Stomach (tissue), 4 donors: ENCODE measurements around the gene CCDC83.

Source experiments
- POLR2AphosphoS5 ChIP-seq, 3 donors: sonication (generic); formaldehyde crosslinking; IDR thresholded peaks; one replicate each; pipeline ENCODE4 v1.6.1; 2016; ENCODE audit warnings: antibody characterized with exemption in 3 of 3
- TF ChIP-seq, protein P1 (sequence below), 7 experiments: fragments of 450-650 bp in 4 of 7; fragments of 200-600 bp in 3 of 7; sonication (generic) in 3 of 7; IDR thresholded peaks; one replicate each; pipeline ENCODE4 v1.5.1; 2016 to 2019; ENCODE audit warnings: antibody characterized with exemption in 7 of 7, control low read depth in 2 of 7, mild to moderate bottlenecking in 1 of 7

DNA sequence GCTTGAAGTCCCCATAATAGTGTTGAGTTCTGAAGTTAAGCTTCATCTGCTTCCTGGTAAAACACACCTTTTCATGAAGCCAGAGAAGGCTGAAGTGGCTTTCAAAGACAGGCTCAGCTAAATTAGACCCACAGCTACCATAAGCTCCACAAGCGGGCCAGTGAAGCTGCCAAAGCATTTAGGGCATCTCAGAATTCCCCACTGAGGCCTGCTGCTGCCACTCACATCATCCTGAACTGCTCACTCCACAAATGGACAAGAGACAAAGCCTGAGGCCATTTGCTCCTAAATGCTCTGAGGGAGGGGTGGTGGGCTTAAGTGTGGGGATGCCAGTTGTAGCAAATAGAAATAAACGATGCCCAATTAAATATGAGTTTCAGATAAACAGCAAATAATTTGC is 14.6 kb downstream of the CCDC83 start:
- TF ChIP-seq, protein P1, sequence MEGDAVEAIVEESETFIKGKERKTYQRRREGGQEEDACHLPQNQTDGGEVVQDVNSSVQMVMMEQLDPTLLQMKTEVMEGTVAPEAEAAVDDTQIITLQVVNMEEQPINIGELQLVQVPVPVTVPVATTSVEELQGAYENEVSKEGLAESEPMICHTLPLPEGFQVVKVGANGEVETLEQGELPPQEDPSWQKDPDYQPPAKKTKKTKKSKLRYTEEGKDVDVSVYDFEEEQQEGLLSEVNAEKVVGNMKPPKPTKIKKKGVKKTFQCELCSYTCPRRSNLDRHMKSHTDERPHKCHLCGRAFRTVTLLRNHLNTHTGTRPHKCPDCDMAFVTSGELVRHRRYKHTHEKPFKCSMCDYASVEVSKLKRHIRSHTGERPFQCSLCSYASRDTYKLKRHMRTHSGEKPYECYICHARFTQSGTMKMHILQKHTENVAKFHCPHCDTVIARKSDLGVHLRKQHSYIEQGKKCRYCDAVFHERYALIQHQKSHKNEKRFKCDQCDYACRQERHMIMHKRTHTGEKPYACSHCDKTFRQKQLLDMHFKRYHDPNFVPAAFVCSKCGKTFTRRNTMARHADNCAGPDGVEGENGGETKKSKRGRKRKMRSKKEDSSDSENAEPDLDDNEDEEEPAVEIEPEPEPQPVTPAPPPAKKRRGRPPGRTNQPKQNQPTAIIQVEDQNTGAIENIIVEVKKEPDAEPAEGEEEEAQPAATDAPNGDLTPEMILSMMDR (IDR thresholded peaks at IDR 0.05) = no peak
- no peak for TF ChIP-seq POLR2AphosphoS5 (IDR thresholded peaks at IDR 0.05)
